Stimulated activated CD8-positive, alpha-beta memory T cell treated with anti-CD3 and anti-CD28 coated beads, Interleukin-2, amount 100 ng/mL, for 1 hour (primary cell): Measurements from ENCODE around the gene MOV10L1.
"Not testable (repeated sequence)": the region's sequence is repeated elsewhere in the genome, so short reads cannot be mapped to it uniquely, and the experiment has no call there.

Experiments
- DNase-seq, 2 donors: peaks; one replicate each; pipeline ENCODE4 v3.0.0-alpha.2; 2020; ENCODE audit warnings: low read depth in 2 of 2

MOV10L1 gene

DNA sequence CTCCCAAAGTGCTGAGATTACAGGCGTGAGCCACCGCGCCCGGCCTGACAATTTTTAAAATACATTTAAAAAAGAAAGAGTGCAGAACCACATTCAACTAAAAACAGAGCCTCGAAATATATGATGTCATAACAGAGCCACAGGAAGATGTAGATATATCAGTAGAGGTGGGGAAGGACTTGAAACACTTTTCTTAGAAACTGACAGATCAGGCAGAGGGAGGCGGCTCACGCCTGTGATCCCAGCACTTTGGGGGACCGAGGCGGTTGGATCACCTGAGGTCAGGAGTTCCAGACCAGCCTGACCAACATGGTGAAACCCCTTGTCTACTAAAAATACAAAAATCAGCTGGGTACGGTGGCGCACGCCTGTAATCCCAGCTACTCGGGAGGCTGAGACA, 11.6 kb upstream of the MOV10L1 start:
- DNase-seq = no peak

GRCh38 chr22:50078761-50079160, 11.0 kb upstream of the MOV10L1 start:
- no peak for DNase-seq

DNA sequence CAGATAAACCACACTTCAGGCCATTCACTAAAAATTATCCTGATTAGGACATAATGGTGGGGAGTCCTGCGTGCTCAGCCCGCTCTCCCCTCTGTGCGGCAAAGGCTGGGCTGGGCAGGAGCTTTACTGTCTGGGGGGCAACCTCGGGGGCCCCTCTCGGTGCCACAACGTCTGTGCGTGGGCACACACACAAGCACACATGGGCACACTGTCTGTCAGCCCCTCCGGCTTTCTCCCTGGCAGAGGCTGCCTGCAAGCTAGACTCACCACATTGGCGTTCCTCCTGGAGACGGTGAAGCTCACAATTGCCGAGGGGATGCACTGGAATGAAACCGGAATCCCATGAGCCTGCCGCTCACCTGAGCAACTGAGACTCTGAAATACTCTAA, 9.7 kb upstream of the MOV10L1 start:
- DNase-seq = no peak

DNA sequence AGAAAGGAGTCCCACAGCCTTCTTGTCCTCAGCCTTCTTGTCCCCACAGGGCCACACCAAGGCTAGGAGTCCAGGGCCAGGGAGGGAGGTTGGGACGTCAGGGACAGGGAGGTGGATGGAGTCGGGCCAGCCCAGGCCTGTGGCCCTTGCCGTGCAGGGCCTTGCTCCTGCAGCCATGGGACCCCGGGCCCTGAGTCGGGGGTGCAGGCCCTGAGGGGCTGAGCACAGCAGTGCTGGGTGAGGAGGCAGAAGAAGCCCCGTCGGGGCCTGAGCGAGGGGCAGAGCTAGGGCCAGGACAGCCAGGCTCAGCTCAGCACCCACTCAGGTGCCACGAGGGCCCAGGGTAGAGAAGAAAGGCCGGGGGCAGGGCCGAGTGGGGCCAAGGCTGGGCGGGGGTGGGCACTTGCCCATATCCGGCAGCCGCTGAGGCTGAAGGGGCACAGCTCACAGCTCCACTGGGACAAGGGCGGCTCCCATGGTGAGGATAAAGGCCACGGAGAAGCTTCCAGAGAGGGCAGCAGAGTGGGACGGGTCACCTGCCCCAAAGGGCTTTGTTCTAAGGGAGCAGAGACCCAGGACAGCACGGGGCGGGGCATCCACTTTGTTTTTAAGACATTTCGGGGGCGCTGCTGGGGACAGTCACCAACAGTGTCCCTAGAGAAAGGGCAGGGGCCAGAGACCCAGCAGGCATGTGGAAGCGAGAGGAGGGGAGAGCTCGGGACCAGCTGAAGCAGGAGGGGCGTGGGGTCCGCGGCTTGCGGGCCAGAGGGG, 8.2 kb upstream of the MOV10L1 start:
- no peak for DNase-seq

DNA sequence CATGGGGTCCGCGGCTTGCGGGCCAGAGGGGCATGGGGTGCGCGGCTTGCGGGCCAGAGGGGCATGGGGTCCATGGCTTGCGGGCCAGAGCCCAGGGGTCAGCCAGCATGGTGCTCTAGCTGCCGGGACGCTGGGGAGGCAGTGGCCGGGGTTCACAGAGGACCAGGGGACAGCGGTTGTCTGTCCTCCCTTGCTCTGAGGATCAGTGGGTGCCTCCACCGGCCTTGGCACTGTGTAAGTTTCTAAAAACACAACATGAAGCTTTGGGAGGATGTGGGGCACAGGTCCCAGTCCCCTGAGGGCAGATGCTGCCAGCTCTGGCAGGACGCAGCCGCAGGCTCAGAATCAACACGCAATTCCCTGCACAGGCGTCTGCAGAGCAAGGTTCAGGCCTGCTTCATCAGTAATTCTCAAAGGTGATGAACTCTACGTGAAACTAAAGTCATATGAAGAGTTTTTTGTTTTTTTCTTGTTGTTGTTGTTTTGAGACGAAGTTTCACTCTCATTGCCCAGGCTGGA, 7.5 kb upstream of the MOV10L1 start:
- no peak for DNase-seq

DNA sequence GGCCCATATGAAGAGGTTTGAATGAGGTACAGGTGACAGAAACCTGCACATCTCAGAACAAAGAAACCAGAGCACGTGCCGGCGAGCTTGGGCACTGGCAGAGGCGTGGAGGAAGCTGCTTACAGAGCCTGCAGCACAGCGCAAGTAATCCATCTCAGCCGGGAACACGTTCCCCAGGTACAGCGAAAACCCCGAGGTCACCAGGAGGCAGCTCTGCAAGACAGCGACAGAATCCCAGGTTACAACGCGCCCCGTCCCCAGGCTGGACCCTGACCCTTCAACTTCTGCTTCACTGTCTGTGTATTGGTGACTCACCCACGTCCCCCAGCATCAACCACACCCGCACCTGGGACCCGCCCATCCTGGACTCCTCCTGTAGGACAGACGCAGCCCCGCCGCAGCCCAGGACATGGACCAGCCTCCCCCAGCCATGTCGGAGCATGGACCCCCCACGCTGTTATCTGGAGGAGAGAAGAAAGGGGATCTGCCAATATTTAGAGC, 6.8 kb upstream of the MOV10L1 start:
- no peak for DNase-seq

DNA sequence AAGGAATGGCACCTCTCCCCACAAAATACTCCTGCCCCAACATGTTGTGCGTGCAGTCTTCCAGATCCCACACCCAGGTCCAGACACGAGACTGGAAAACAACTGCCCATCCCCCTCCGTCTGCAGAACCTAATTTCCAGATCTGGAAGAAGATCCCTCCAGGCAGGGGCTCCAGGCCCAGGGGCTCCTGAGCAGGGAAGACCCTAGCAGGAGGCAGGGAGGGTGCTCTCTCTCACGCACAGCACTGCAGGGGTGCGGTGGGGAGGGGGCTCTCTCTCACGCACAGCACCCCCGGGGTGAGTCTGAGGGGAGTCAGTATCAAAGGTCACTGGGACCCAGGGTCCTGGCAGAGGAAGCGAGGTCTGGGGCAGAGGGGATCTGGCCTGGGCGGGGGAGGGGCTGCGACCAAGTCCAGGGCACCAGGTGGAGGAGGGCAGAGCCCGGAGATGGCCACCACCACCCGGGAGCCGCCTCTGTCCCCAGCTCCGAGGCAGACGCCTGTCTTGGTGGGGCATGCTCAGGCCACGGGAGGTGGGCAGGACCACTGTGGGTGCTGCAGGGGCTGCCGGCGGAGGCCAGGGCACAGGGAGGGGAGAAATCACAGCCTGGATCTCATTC, 6.2 kb upstream of the MOV10L1 start:
- DNase-seq = no peak

- DNase-seq = no peak
Observed at GRCh38 chr22:50084080-50084477, 5.7 kb upstream of the MOV10L1 start.

DNA sequence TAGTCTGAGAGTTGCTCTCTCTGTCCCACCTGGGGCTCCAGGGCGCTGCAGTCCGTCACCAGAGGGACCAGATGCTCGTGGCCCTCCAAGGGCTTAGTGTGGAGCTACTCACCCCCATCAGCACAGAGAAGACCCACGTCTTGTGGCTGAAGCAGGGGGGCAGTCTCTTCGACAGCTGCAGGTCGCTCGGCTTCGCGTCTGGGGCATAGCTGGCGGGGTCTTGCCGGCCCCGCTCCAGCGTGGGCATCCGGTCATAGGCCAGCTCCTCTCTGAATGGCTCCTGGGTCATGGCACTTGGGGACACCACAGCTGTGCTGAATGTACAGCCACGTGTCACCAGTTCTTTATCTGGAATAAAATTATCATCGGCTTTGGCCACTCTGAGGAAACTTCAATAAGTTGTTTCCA, 5.2 kb upstream of the MOV10L1 start:
- DNase-seq = no peak

DNA sequence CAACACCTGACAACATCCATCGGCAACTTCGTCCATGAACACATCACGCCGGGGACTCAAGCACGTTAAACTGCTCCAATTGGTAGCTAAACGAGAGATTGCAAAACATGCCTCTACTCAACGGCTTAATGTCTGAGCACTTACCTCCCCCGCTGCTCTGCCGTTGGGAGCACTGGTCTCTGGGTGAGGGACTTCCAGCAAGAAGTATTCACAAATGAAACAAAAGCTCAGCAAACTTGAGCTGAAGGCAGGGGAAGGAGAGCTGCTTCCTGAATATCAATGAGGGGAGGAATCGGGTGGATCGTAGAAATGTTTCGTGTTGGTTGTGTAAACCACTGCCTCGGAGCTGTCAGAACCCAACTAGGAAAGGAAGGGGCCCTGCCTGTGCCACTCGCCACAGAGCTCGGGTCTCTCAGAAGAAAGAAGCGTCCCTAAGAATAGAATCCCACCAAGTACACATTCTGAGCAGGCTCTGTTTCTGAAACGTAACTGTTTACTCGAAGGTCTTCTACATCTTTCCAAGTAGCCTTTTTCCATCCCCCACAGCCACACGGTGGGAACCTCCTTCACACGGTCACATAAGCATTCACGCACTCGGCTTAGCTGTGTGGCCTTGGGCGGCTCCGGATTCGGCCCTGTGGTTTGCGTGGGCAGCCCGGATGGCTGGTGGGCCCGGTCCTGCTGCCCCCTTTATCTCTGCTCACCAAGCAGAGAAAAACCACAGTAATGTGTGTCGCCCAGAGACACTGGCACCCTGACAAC, 4.4 kb upstream of the MOV10L1 start, which contains the start of gene MLC1:
TSS of gene MLC1 (minus strand) at position 216 of the 762 bp plus-strand sequence. CDS start 524 bp downstream, outside the sequence.
- no peak for DNase-seq

DNA sequence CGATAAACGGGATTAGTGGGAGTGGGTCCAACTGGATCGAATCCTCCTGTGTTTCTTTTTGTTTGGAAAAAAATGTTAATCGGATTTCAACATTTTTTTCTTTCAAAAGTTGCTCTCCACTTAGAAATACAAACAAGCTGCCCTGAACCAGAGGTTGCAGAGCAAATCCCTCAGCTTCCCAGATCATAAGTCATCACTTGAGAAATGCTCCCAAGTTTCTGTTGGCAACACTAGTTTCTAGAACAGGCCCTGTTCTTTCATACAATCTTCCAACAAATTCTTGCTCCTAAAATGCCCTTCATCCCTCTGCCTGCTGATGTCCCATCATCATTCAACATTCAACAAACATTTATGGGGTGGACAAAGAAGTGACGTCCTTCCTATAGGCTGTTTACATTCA, 3.3 kb upstream of the MOV10L1 start:
- DNase-seq = no peak

DNA sequence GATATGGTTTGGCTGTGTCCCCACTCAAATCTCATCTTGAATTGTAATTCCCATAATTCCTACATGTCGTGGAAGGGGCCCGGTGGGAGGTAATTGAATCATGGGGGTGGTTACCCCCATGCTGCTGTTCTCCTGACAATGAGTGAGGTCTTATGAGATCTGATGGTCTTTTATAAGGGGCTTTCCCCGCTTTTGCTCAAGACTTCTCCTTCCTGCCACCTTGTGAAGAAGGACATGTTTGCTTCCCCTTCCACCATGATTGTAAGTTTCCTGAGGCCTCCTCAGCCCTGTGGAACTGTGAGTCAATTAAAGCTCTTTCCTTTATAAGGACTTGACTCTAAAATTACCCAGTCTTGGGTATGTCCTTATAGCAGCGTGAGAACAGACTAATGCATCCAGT, 2.8 kb upstream of the MOV10L1 start:
- not testable (repeated sequence) for DNase-seq

DNA sequence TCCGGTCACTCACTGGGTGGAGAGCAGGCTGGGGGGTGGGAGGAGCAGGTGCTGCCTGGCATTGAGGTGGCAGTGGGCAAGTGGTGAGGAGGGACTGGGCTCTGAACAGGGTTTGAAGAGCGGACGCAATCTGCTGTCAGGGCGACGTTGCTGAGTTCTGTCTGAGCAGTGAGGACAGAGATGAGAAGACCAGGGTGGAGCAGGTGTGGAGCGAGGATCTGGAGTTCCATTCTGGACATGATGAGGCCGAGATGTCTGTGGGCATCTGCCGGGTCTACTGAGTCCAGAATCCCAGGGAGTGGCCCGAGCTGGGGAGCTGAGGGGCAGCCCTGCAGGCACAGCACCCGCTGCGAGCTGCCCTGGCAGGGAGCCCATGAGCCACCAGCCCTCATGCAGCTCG, 2.2 kb upstream of the MOV10L1 start:
- no peak for DNase-seq

- no peak for DNase-seq
Observed at GRCh38 chr22:50088096-50088495, 1.7 kb upstream of the MOV10L1 start.

GRCh38 chr22:50089231-50089630, 575 bp upstream of the MOV10L1 start:
- no peak for DNase-seq

GRCh38 chr22:50090412-50090714, 557 bp downstream of the MOV10L1 start:
- no peak for DNase-seq

- no peak for DNase-seq
Observed at GRCh38 chr22:50091092-50091768, 1.4 kb downstream of the MOV10L1 start.

GRCh38 chr22:50092342-50092741, 2.5 kb downstream of the MOV10L1 start:
- no peak for DNase-seq

DNA sequence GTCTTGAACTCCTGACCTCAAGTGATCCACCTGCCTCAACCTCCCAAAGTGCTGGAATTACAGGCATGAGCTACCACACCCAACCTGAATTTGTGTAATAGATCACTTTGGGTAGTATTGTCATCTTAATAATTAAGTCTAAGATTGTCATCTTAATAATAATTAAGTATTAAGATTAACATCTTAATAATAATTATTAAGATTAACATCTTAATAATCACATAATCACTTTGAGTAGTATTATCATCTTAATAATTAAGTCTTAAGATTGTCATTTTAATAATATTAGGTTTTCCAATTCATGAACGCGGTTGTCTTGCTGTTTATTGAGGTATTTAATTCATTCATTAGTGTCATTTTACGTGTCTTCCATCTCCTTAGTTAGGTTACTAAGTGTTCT, 8.2 kb downstream of the MOV10L1 start:
- no peak for DNase-seq

- no peak for DNase-seq
Observed at GRCh38 chr22:50101870-50102565, 12.2 kb downstream of the MOV10L1 start.

GRCh38 chr22:50102946-50103345, 13.1 kb downstream of the MOV10L1 start:
- no peak for DNase-seq
